HFF-Myc (cell line): ENCODE data around the gene SMIM20.
"Not testable (repeated sequence)": the region's sequence is repeated elsewhere in the genome, so short reads cannot be mapped to it uniquely, and the experiment has no call there.

Source experiments
- DNase-seq: peaks from one replicate; pipeline ENCODE4 v3.0.0-alpha.2; 2011; ENCODE audit warnings: low read depth; ENCODE audit errors: extremely low read depth
- H3K4me3 ChIP-seq: replicated peaks from 2 replicates; pipeline ENCODE4 v1.5.1; 2011; ENCODE audit warnings: low read depth, mild to moderate bottlenecking, control low read depth, low read length
- TF ChIP-seq, protein P1 (sequence below): IDR thresholded peaks from 2 replicates; pipeline ENCODE4 v1.5.1; 2012; ENCODE audit warnings: mild to moderate bottlenecking, low read depth, low read length, control low read depth; ENCODE audit errors: missing control alignments

The SMIM20 gene

DNA sequence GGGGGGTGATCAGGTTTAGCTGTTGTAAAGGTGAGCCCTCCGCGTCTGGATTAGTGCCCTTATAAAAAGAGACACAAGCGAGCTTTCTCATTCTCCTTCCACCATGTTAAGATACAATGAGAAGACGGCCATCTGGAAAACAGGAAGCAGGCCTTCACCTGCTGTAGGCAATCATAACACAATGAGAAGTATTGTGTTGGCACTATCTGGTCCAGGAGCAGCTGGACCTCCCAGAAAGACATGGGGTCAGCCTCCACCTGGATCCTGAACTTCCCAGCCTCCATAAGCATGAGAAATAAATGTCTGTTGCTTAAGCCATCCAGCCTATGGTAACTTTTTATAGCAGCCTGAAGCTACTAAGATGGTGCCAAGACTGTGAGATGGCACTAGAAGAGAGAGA lies 8.6 kb upstream of the SMIM20 start:
- H3K4me3 ChIP-seq = no peak overlapping the region
- no peak for DNase-seq
- TF ChIP-seq, protein P1, sequence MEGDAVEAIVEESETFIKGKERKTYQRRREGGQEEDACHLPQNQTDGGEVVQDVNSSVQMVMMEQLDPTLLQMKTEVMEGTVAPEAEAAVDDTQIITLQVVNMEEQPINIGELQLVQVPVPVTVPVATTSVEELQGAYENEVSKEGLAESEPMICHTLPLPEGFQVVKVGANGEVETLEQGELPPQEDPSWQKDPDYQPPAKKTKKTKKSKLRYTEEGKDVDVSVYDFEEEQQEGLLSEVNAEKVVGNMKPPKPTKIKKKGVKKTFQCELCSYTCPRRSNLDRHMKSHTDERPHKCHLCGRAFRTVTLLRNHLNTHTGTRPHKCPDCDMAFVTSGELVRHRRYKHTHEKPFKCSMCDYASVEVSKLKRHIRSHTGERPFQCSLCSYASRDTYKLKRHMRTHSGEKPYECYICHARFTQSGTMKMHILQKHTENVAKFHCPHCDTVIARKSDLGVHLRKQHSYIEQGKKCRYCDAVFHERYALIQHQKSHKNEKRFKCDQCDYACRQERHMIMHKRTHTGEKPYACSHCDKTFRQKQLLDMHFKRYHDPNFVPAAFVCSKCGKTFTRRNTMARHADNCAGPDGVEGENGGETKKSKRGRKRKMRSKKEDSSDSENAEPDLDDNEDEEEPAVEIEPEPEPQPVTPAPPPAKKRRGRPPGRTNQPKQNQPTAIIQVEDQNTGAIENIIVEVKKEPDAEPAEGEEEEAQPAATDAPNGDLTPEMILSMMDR = no peak

DNA sequence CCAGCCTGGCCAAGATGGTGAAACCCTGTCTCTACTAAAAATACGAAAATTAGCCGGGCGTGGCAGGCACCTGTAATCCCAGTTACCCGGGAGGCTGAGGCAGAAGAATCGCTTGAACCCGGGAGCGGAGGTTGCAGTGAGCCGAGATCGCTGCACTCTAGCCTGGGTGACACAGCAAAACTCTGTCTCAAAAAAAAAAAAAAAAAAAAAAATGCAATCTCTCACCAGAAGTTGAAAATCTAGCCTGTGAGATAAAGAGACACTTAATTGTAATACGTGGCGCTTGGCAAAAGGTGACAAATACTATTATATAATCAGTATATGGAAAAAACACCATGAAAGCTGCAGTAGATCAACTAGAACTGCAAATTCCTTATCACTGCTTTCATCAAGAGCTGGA lies 7.9 kb upstream of the SMIM20 start:
- not testable (repeated sequence) for DNase-seq

DNA sequence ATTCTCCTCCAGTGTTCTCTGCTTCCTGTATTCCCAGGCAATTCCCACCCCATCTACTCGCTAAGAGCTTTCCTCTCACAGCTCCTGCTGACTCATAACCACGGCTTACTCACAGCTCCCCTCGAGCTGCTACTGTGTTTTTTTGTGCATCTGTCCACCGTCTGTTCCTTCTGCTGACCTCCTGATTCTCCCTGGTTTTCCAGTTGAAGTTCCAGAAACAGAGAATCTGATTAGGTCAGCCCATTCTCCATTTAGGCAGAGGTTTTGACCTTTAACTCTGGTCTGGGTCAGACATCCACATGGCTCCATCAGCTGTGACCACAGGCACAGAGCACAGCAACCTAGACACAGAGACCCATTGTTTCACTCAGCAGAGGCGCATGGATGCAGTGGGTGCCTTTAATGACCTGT lies 5.5 kb upstream of the SMIM20 start:
- no peak overlapping the region for H3K4me3 ChIP-seq
- TF ChIP-seq, protein P1 = no peak
- peak; percentile 96 for DNase-seq

More for the DNA sequence above, 7.9 kb upstream of the SMIM20 start:
- H3K4me3 ChIP-seq = not testable (repeated sequence)

DNA sequence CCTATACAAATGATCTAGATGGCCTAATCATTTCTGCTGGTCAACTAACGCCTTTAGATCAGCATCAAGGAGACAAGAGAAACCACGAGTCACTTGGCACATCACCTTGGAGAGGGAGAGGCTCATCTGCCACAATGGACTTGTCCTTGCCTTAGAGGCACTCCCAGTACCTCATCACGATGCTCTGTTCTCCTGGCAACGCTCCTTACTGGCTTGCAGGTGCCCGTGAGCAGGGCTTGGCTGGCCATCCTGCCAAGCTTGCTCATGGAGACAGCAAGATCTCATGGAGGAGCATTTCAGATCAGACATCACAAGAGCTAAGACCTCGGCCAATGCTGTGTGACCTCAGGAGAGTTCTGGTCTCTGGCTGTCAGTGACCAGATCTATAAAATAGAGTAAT lies 2.7 kb upstream of the SMIM20 start:
- DNase-seq = no peak
- TF ChIP-seq, protein P1 = no peak
- H3K4me3 ChIP-seq = no peak overlapping the region

DNA sequence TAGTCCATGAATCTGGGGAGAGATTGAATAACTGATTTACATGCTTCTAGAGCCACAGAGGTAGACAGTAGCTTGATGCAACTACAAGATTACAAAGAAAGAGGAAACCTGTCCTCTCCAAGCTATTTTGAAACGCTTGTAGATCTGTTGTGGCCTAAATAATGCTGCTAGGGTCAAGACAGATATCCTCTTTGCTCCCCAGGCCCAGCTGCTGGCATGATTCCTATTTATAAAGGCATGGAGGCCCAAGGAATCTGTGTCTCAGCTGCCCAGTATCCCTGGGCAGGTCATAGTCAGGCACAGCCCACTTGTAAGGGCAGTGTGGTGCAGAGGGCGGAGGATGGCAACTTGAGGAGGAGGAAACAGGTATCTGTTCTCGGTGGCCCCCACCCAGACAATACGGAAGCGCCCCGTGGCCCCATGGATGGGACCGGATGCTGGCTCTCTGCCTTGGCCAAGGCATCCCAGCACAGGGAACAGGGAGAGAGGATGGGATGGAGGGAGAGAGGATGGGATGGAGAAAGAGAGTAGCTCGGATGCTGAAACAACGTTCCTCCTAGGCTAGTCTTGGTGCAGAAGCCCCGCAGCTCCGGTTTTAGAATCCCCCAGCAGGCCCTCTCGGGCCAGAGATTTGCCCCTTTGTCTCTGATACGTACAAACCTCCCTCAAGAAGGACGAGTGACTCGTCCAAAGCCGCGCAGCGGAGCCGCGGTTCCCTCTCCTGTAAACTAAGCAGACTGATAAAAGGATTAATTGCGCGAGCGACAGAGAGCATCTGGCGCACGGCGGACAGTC lies 767 bp upstream of the SMIM20 start:
- TF ChIP-seq, protein P1 = no peak
- no peak for DNase-seq
- H3K4me3 ChIP-seq = peak overlapping the region; percentile 83

DNA sequence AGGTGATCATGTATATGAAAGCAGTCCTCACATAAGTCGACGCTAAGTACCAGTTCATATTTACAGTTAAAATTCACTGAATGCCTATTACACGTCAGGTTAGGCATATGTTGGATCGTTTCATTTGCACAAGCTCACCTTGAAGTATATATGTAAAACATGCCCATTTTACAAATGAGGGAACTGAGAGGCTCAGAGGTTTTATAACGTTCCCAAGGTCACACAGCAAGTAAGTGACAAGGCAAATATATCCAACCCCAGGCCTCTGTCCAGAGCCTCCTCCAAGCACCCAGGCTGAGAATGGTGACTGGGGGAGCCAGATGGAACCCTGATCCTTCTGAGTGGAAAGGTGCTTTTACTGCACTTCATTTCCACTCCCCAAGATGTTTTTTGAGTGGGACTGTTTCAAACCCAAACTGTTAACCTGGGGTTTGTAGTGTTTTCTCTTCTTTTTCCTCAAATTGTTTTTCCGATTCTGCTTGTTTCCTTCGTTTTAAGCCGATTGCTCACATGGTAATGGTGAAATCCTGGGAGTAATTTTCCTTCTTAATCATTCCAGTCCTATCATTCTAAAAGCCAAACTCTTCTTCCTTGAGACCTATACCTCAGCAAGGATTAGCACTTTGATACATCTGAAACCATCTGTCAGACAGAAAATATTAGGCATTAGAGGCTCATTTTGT lies 791 bp downstream of the SMIM20 start:
- H3K4me3 ChIP-seq = peak overlapping the region; percentile 83
- DNase-seq = no peak
- TF ChIP-seq, protein P1 = no peak

DNA sequence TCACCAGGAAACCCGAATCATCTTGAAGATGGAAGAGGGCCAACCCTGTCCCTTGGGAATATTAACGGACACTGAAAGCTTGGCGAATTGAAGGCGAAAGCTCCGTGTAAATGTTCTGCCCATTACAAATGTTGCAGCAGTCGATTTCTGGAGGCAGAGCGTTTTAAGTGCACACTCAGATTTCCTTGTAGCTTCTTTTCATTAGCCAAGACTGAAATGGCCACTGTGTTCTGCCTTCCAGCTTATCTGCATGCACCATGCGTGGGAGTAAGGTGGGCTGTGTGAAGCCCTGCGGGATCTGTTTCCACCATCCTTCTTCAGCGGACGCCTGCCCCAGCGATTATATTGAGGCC lies 1.3 kb downstream of the SMIM20 start:
- DNase-seq = no peak
- no peak overlapping the region for H3K4me3 ChIP-seq
- TF ChIP-seq, protein P1 = no peak
